Mesenchymal stem cell (in vitro differentiated cells and primary cell): ENCODE data around the gene NUCB1.

Experiments
- DNase-seq: peaks from one replicate; pipeline ENCODE4 v3.0.0-alpha.2; 2013
- H2AFZ ChIP-seq: one replicate; pipeline ENCODE4 v1.6.1; 2013; ENCODE audit warnings: low read depth, mild to moderate bottlenecking, control low read depth, inconsistent platforms, low read length, moderate library complexity
- H2AK5ac ChIP-seq: 2 replicates; pipeline ENCODE4 v1.6.1; 2013; ENCODE audit warnings: low read length, moderate library complexity, mild to moderate bottlenecking, inconsistent platforms; ENCODE audit not compliant: severe bottlenecking
- H2BK120ac ChIP-seq: one replicate; pipeline ENCODE4 v1.6.1; 2013; ENCODE audit warnings: low read depth, mild to moderate bottlenecking, inconsistent platforms, low read length, moderate library complexity
- H2BK12ac ChIP-seq, 2 experiments: one replicate each; pipeline ENCODE4 v1.6.1; 2013; ENCODE audit warnings: inconsistent platforms in 2 of 2, low read length in 2 of 2, mild to moderate bottlenecking in 2 of 2, moderate library complexity in 2 of 2, control low read depth in 1 of 2
- H2BK15ac ChIP-seq: one replicate; pipeline ENCODE4 v1.6.1; 2013; ENCODE audit warnings: mild to moderate bottlenecking, low read depth, inconsistent platforms; ENCODE audit not compliant: poor library complexity, severe bottlenecking
- H2BK5ac ChIP-seq: 2 replicates; pipeline ENCODE4 v1.6.1; 2013; ENCODE audit warnings: low read depth, mild to moderate bottlenecking, low read length, control low read depth, inconsistent platforms; ENCODE audit not compliant: poor library complexity, severe bottlenecking
- H3K14ac ChIP-seq, 2 experiments: one replicate each; pipeline ENCODE4 v1.6.1; 2013; ENCODE audit warnings: inconsistent platforms in 2 of 2, low read length in 2 of 2, control low read depth in 1 of 2, mild to moderate bottlenecking in 1 of 2, moderate library complexity in 1 of 2
- H3K18ac ChIP-seq, 2 experiments: one replicate each; pipeline ENCODE4 v1.6.1; 2013; ENCODE audit warnings: inconsistent platforms in 2 of 2, low read length in 2 of 2, control low read depth in 1 of 2, low read depth in 1 of 2, mild to moderate bottlenecking in 1 of 2
- H3K23ac ChIP-seq, 2 experiments: one replicate each; pipeline ENCODE4 v1.6.1; 2013; ENCODE audit warnings: inconsistent platforms in 2 of 2, low read length in 2 of 2, mild to moderate bottlenecking in 2 of 2, moderate library complexity in 2 of 2, control low read depth in 1 of 2
- H3K27ac ChIP-seq: 2 replicates; pipeline ENCODE4 v1.5.1; 2013; ENCODE audit warnings: mild to moderate bottlenecking, moderate library complexity, low read length, control low read depth, inconsistent platforms; ENCODE audit not compliant: poor library complexity, severe bottlenecking
- H3K27me3 ChIP-seq, 2 experiments: 2 replicates each; pipeline versions ENCODE4 v1.6.1 to v1.7.0; 2013; ENCODE audit warnings: low read length in 2 of 2, mild to moderate bottlenecking in 2 of 2, moderate library complexity in 2 of 2, control low read depth in 1 of 2, inconsistent platforms in 1 of 2; ENCODE audit not compliant: control insufficient read depth in 1 of 2, insufficient read depth in 1 of 2
- H3K36me3 ChIP-seq, 2 experiments: 2 replicates each; pipeline versions ENCODE4 v1.6.1 to v1.7.0; 2013; ENCODE audit warnings: low read length in 2 of 2, control low read depth in 1 of 2, inconsistent platforms in 1 of 2, low read depth in 1 of 2, mild to moderate bottlenecking in 1 of 2; ENCODE audit not compliant: insufficient read depth in 2 of 2, control insufficient read depth in 1 of 2
- H3K4ac ChIP-seq, 2 experiments: one replicate each; pipeline ENCODE4 v1.6.1; 2013; ENCODE audit warnings: inconsistent platforms in 2 of 2, low read length in 2 of 2, mild to moderate bottlenecking in 2 of 2, moderate library complexity in 2 of 2, control low read depth in 1 of 2, low read depth in 1 of 2
- H3K4me1 ChIP-seq: 2 replicates; pipeline ENCODE4 v1.6.1; 2013; ENCODE audit warnings: low read depth, low read length, control low read depth; ENCODE audit not compliant: control insufficient read depth, insufficient read depth
- H3K4me2 ChIP-seq: 2 replicates; pipeline ENCODE4 v1.6.1; 2013; ENCODE audit warnings: low read length, mild to moderate bottlenecking, inconsistent platforms; ENCODE audit not compliant: poor library complexity, severe bottlenecking
- H3K4me3 ChIP-seq, 2 experiments: 2 replicates each; pipeline versions ENCODE4 v1.5.1 to v1.7.0; 2013; ENCODE audit warnings: low read length in 2 of 2, mild to moderate bottlenecking in 2 of 2, control low read depth in 1 of 2, low read depth in 1 of 2; ENCODE audit not compliant: insufficient read depth in 1 of 2
- H3K79me1 ChIP-seq: replicated peaks from 2 replicates; pipeline ENCODE4 v1.6.1; 2013; ENCODE audit warnings: mild to moderate bottlenecking, control low read depth, low read length, inconsistent platforms; ENCODE audit not compliant: poor library complexity, severe bottlenecking
- H3K9ac ChIP-seq: 2 replicates; pipeline ENCODE4 v1.7.0; 2013; ENCODE audit warnings: mild to moderate bottlenecking, low read length, moderate library complexity
- H3K9me3 ChIP-seq: 2 replicates; pipeline ENCODE4 v1.7.0; 2013; ENCODE audit warnings: mild to moderate bottlenecking, low read length; ENCODE audit not compliant: control insufficient read depth
- H4K8ac ChIP-seq: one replicate; pipeline ENCODE4 v1.6.1; 2013; ENCODE audit warnings: inconsistent platforms, mild to moderate bottlenecking, low read length, moderate library complexity
- H4K91ac ChIP-seq: one replicate; pipeline ENCODE4 v1.6.1; 2013; ENCODE audit warnings: mild to moderate bottlenecking, low read length, inconsistent platforms
- WGBS: methylation state at CpG from one replicate; pipeline ENCODE4 v1.1.7; 2013; ENCODE audit warnings: mixed read lengths; 5-methylcytosine and 5-hydroxymethylcytosine counted together

Gene NUCB1

DNA sequence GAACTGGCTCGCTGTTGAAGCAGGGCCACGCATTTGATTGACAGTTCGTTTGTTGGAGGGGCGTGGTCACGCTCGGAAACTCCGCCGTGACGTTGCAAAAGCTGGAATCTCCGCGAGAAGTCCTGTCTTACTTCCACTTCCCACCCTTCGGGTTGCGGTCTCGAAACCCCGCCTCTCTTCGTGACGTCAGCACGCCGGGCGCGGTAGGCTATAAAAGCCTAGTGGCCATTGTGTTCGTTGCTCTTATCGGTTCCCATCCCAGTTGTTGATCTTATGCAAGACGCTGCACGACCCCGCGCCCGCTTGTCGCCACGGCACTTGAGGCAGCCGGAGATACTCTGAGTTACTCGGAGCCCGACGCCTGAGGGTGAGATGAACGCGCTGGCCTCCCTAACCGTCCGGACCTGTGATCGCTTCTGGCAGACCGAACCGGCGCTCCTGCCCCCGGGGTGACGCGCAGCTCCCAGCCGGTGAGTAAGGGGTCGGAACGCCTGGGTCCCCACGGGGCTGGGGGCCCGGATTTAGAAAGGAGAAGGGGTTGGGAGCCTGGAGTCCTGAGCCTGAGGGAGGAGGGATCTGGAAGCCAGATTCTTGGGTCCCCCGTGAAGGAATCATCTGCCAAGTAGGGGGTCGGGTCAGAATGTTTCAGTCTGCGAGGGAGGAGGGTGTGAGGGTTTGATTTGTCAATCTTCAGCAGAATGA, 27.8 kb upstream of the NUCB1 start, which contains the start of gene PPP1R15A:
PPP1R15A (plus strand) TSS at position 240 of the 702 bp plus-strand sequence. CDS start 813 bp downstream, outside the sequence.
- peak within 1 kb of the TSS; percentile 98 for H3K9ac ChIP-seq
- peak within 1 kb of the TSS; percentile 88 for H4K8ac ChIP-seq
- peaks cover 30 to 42% of the 10 kb centered on the region in 2 experiments for H3K36me3 ChIP-seq
- H2BK5ac ChIP-seq, result peak within 1 kb of the TSS; percentile 94
- H3K4me1 ChIP-seq, result peaks cover 39% of the 10 kb centered on the region
- H3K27me3 ChIP-seq, result no peaks in the 10 kb centered on the region
- peak within 1 kb of the TSS; percentile 100 for H4K91ac ChIP-seq
- H3K18ac ChIP-seq, result peak within 1 kb of the TSS; percentile 95 to 98
- DNase-seq, result peak; percentile 99
- H3K23ac ChIP-seq, result peak within 1 kb of the TSS; percentile 9 to 90
- peak within 1 kb of the TSS; percentile 42 to 95 for H2BK12ac ChIP-seq
- H2AK5ac ChIP-seq, result peak within 1 kb of the TSS; percentile 4
- under 1% methylated on average over 53 of the region's 53 CpGs for WGBS
- peak within 1 kb of the TSS; percentile 100 for H2BK120ac ChIP-seq
- peaks cover 1% of the 10 kb centered on the region for H3K79me1 ChIP-seq
- no peak within 1 kb of the TSS for H2AFZ ChIP-seq
- H3K4me3 ChIP-seq, result peak within 1 kb of the TSS; percentile 72 to 87
- peak within 1 kb of the TSS; percentile 99 for H2BK15ac ChIP-seq
- peak within 1 kb of the TSS; percentile 63 to 99 for H3K14ac ChIP-seq
- peak within 1 kb of the TSS; percentile 78 for H3K4me2 ChIP-seq
- H3K4ac ChIP-seq, result peak within 1 kb of the TSS; percentile 83 to 97
- no peaks in the 10 kb centered on the region for H3K9me3 ChIP-seq
- peak within 1 kb of the TSS; percentile 97 for H3K27ac ChIP-seq

GRCh38 chr19:48872884-48873475, 27.1 kb upstream of the NUCB1 start:
- H3K27ac ChIP-seq, result peak overlapping the region; percentile 97
- H3K4ac ChIP-seq, result peak overlapping the region; percentile 83 to 97
- peak overlapping the region; percentile 100 for H4K91ac ChIP-seq
- peak overlapping the region; percentile 63 to 99 for H3K14ac ChIP-seq
- H3K36me3 ChIP-seq, result peaks cover 36 to 48% of the 10 kb centered on the region in 2 experiments
- DNase-seq, result peak; percentile 93
- peaks cover 33% of the 10 kb centered on the region for H3K4me1 ChIP-seq
- no peaks in the 10 kb centered on the region for H3K9me3 ChIP-seq
- peak overlapping the region; percentile 100 for H2BK120ac ChIP-seq
- H2AK5ac ChIP-seq, result peak overlapping the region; percentile 4
- WGBS, result under 1% methylated on average over 14 of the region's 14 CpGs
- peak overlapping the region in 1 of 2 experiments; percentile 90 for H3K23ac ChIP-seq
- peak overlapping the region; percentile 72 to 87 for H3K4me3 ChIP-seq
- peak overlapping the region; percentile 88 for H4K8ac ChIP-seq
- H3K18ac ChIP-seq, result peak overlapping the region; percentile 95 to 98
- no peaks in the 10 kb centered on the region for H3K27me3 ChIP-seq
- H2BK15ac ChIP-seq, result peak overlapping the region; percentile 99
- H3K9ac ChIP-seq, result peak overlapping the region; percentile 98
- no peak overlapping the region for H2AFZ ChIP-seq
- peak overlapping the region; percentile 94 for H2BK5ac ChIP-seq
- peak overlapping the region; percentile 42 to 95 for H2BK12ac ChIP-seq
- H3K4me2 ChIP-seq, result peak overlapping the region; percentile 78
- peaks cover 3% of the 10 kb centered on the region for H3K79me1 ChIP-seq

GRCh38 chr19:48873476-48874302, 26.4 kb upstream of the NUCB1 start:
- H3K9me3 ChIP-seq, result no peaks in the 10 kb centered on the region
- peak overlapping the region in 1 of 2 experiments; percentile 20 for H3K4ac ChIP-seq
- H3K23ac ChIP-seq, result no peak overlapping the region
- peak overlapping the region; percentile 78 for H3K4me2 ChIP-seq
- peak overlapping the region; percentile 72 to 87 for H3K4me3 ChIP-seq
- H3K9ac ChIP-seq, result peak overlapping the region; percentile 98
- H4K91ac ChIP-seq, result peak overlapping the region; percentile 43
- peak overlapping the region; percentile 19 for H4K8ac ChIP-seq
- peak overlapping the region; percentile 60 to 95 for H3K18ac ChIP-seq
- H2BK120ac ChIP-seq, result no peak overlapping the region
- H3K14ac ChIP-seq, result no peak overlapping the region
- H2AFZ ChIP-seq, result no peak overlapping the region
- peaks cover 8% of the 10 kb centered on the region for H3K79me1 ChIP-seq
- H3K36me3 ChIP-seq, result peaks cover 44 to 55% of the 10 kb centered on the region in 2 experiments
- H3K27me3 ChIP-seq, result no peaks in the 10 kb centered on the region
- H3K4me1 ChIP-seq, result peaks cover 29% of the 10 kb centered on the region
- H3K27ac ChIP-seq, result peak overlapping the region; percentile 85
- no peak overlapping the region for H2BK15ac ChIP-seq
- 63% methylated on average over 10 of the region's 14 CpGs for WGBS
- peak; percentile 43 for DNase-seq
- peak overlapping the region; percentile 1 for H2AK5ac ChIP-seq
- H2BK12ac ChIP-seq, result no peak overlapping the region
- H2BK5ac ChIP-seq, result peak overlapping the region; percentile 10
